HG02610 (cell line): ENCODE results near the gene KCNJ18.
"Not testable (repeated sequence)": the region's sequence is repeated elsewhere in the genome, so short reads cannot be mapped to it uniquely, and the experiment has no call there.

Source experiments
- ATAC-seq: cut with Tn5 transposase; IDR thresholded peaks from one replicate; pipeline ENCODE4 v1.9.1; 2021; ENCODE audit warnings: mild to moderate bottlenecking, moderate library complexity; ENCODE audit not compliant: unreplicated experiment

The KCNJ18 gene

GRCh38 chr17:21683897-21684296 is 8.4 kb upstream of the KCNJ18 start:
- not testable (repeated sequence) for ATAC-seq

GRCh38 chr17:21684384-21684783 is 7.9 kb upstream of the KCNJ18 start:
- ATAC-seq: not testable (repeated sequence)

GRCh38 chr17:21685061-21685795 is 7.1 kb upstream of the KCNJ18 start:
- not testable (repeated sequence) for ATAC-seq

GRCh38 chr17:21686165-21687015 is 5.9 kb upstream of the KCNJ18 start:
- ATAC-seq: no peak

GRCh38 chr17:21687136-21687953 is 5.0 kb upstream of the KCNJ18 start:
- no peak for ATAC-seq

GRCh38 chr17:21688293-21688949 is 3.9 kb upstream of the KCNJ18 start:
- no peak for ATAC-seq

- no peak for ATAC-seq
Measured at GRCh38 chr17:21689604-21690003, 2.7 kb upstream of the KCNJ18 start.

GRCh38 chr17:21690811-21691210 is 1.5 kb upstream of the KCNJ18 start:
- not testable (repeated sequence) for ATAC-seq

- ATAC-seq: not testable (repeated sequence)
Measured at GRCh38 chr17:21691481-21691880, 842 bp upstream of the KCNJ18 start.

- ATAC-seq: not testable (repeated sequence)
Measured at GRCh38 chr17:21692704-21693065, 362 bp downstream of the KCNJ18 start.

- not testable (repeated sequence) for ATAC-seq
Measured at GRCh38 chr17:21693391-21693796, 1.1 kb downstream of the KCNJ18 start.

GRCh38 chr17:21693937-21694336 is 1.6 kb downstream of the KCNJ18 start:
- ATAC-seq: not testable (repeated sequence)

GRCh38 chr17:21696227-21696626 is 3.9 kb downstream of the KCNJ18 start:
- ATAC-seq: not testable (repeated sequence)

GRCh38 chr17:21696842-21697507 is 4.7 kb downstream of the KCNJ18 start:
- not testable (repeated sequence) for ATAC-seq

- ATAC-seq: not testable (repeated sequence)
Measured at GRCh38 chr17:21697508-21697860, 5.2 kb downstream of the KCNJ18 start.

- ATAC-seq: not testable (repeated sequence)
Measured at GRCh38 chr17:21698437-21699075, 6.2 kb downstream of the KCNJ18 start.

GRCh38 chr17:21699124-21699523 is 6.8 kb downstream of the KCNJ18 start:
- ATAC-seq: not testable (repeated sequence)

GRCh38 chr17:21699573-21700236 is 7.4 kb downstream of the KCNJ18 start:
- ATAC-seq: not testable (repeated sequence)

- ATAC-seq: not testable (repeated sequence)
Measured at GRCh38 chr17:21701090-21701489, 8.8 kb downstream of the KCNJ18 start.
